ENCODE results near the gene CEP128. TPM values are rescaled to one million over a fixed set of nuclear protein-coding genes. Genes with fewer than 3 reads are reported as not detected.

Gene CEP128
- total RNA-seq, 1 experiment from 2014 or later = 12.0 TPM

- POLR2A ChIA-PET = no interaction called here
- TF ChIP-seq ZNF263 (CRISPR knock-in tag; IDR thresholded peaks at IDR 0.05; ENCODE audit: low read depth) (no peak), ZNF512 (CRISPR knock-in tag; IDR thresholded peaks at IDR 0.05; ENCODE audit: borderline replicate concordance) (no peak), ZBTB21 (CRISPR knock-in tag; IDR thresholded peaks at IDR 0.05; ENCODE audit: borderline replicate concordance) (no peak), MXD4 (CRISPR knock-in tag; IDR thresholded peaks at IDR 0.05; ENCODE audit: borderline replicate concordance) (no peak), CREB1 (CRISPR knock-in tag; IDR thresholded peaks at IDR 0.05) (no peak), E2F4 (CRISPR knock-in tag; IDR thresholded peaks at IDR 0.05; ENCODE audit: borderline replicate concordance, low read depth) (no peak), ERG (CRISPR knock-in tag; IDR thresholded peaks at IDR 0.05) (no peak), PRRX2 (CRISPR knock-in tag; IDR thresholded peaks at IDR 0.05) (no peak), E2F1 (CRISPR knock-in tag; IDR thresholded peaks at IDR 0.05) (no peak), FOXP1 (CRISPR knock-in tag; IDR thresholded peaks at IDR 0.05; ENCODE audit: borderline replicate concordance) (no peak), PRDM15 (CRISPR knock-in tag; IDR thresholded peaks at IDR 0.05) (no peak), GABPB1 (CRISPR knock-in tag; IDR thresholded peaks at IDR 0.05) (no peak), ZNF219 (CRISPR knock-in tag; IDR thresholded peaks at IDR 0.05; ENCODE audit: borderline replicate concordance) (no peak), ZSCAN18 (CRISPR knock-in tag; IDR thresholded peaks at IDR 0.05) (no peak)
- TF ChIP-seq, protein P1, sequence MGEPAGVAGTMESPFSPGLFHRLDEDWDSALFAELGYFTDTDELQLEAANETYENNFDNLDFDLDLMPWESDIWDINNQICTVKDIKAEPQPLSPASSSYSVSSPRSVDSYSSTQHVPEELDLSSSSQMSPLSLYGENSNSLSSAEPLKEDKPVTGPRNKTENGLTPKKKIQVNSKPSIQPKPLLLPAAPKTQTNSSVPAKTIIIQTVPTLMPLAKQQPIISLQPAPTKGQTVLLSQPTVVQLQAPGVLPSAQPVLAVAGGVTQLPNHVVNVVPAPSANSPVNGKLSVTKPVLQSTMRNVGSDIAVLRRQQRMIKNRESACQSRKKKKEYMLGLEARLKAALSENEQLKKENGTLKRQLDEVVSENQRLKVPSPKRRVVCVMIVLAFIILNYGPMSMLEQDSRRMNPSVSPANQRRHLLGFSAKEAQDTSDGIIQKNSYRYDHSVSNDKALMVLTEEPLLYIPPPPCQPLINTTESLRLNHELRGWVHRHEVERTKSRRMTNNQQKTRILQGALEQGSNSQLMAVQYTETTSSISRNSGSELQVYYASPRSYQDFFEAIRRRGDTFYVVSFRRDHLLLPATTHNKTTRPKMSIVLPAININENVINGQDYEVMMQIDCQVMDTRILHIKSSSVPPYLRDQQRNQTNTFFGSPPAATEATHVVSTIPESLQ (CRISPR knock-in tag; IDR thresholded peaks at IDR 0.05) = no peak
- TF ChIP-seq, protein P2, sequence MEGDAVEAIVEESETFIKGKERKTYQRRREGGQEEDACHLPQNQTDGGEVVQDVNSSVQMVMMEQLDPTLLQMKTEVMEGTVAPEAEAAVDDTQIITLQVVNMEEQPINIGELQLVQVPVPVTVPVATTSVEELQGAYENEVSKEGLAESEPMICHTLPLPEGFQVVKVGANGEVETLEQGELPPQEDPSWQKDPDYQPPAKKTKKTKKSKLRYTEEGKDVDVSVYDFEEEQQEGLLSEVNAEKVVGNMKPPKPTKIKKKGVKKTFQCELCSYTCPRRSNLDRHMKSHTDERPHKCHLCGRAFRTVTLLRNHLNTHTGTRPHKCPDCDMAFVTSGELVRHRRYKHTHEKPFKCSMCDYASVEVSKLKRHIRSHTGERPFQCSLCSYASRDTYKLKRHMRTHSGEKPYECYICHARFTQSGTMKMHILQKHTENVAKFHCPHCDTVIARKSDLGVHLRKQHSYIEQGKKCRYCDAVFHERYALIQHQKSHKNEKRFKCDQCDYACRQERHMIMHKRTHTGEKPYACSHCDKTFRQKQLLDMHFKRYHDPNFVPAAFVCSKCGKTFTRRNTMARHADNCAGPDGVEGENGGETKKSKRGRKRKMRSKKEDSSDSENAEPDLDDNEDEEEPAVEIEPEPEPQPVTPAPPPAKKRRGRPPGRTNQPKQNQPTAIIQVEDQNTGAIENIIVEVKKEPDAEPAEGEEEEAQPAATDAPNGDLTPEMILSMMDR (IDR thresholded peaks at IDR 0.05) = no peak
- Mint-ChIP-seq H3K36me3 (no peaks in the 10 kb centered on the region), H3K4me1 (peaks cover 2% of the 10 kb centered on the region; the same call in 1 of the 2 replicates), H3K4me3 (no peak overlapping the region), H3K27me3 (ENCODE audit: low read depth) (no peaks in the 10 kb centered on the region), H3K9me3 (no peaks in the 10 kb centered on the region), H3K27ac (no peak overlapping the region)
- CTCF ChIA-PET = interaction anchor here (1.3 to 1.9 kb wide), 2 partner anchors 29 to 35 kb away, joined by 4 read pairs; no protein-coding TSS in a partner anchor
- DNase-seq (ENCODE audit: low spot score) (no peak), ATAC-seq (no peak)
These were observed 325.7 kb downstream of the CEP128 start for GRCh38 chr14:80615831-80616230.

Data from WTC11 (cell line).